GM13976 (cell line): Measurements from ENCODE around the gene TM4SF4.

Experiments used
- DNase-seq: peaks from one replicate; pipeline ENCODE4 v3.0.0; 2012; ENCODE audit warnings: low spot score
- CTCF ChIP-seq: IDR thresholded peaks from 2 replicates; pipeline ENCODE4 v1.5.1; 2012; ENCODE audit warnings: borderline replicate concordance, mild to moderate bottlenecking; ENCODE audit not compliant: insufficient read depth; ENCODE audit errors: extremely low read depth, missing control alignments, control extremely low read depth
- in situ Hi-C: fragments of 300-500 bp; cut with MboI; formaldehyde crosslinking; loops from one replicate; pipeline ENCODE4 v1.12.0; 2022; ENCODE audit warnings: low sequenced_read_pairs, mixed read lengths, inconsistent platforms; ENCODE audit not compliant: unreplicated experiment

The TM4SF4 gene

GRCh38 chr3:149506965-149507364 is 32.5 kb downstream of the TM4SF4 start:
- in situ Hi-C loops, result loop anchor here (25.0 kb wide), 1 partner anchor 705 kb away; no protein-coding TSS in a partner anchor
- TF ChIP-seq CTCF, result no peak
- DNase-seq, result no peak

GRCh38 chr3:149507491-149508324 is 33.2 kb downstream of the TM4SF4 start:
- no peak for DNase-seq
- TF ChIP-seq CTCF, result no peak
- in situ Hi-C loops, result loop anchor here (25.0 kb wide), 1 partner anchor 705 kb away; no protein-coding TSS in a partner anchor

GRCh38 chr3:149509526-149509925 is 35.0 kb downstream of the TM4SF4 start:
- TF ChIP-seq CTCF, result no peak
- DNase-seq, result no peak
- in situ Hi-C loops, result loop anchor here (25.0 kb wide), 1 partner anchor 703 kb away; no protein-coding TSS in a partner anchor

GRCh38 chr3:149510480-149510879 is 36.0 kb downstream of the TM4SF4 start:
- no peak for DNase-seq
- no peak for TF ChIP-seq CTCF
- in situ Hi-C loops, result loop anchor here (25.0 kb wide), 1 partner anchor 702 kb away; no protein-coding TSS in a partner anchor

- DNase-seq, result no peak
- in situ Hi-C loops, result loop anchor here (25.0 kb wide), 1 partner anchor 701 kb away; no protein-coding TSS in a partner anchor
- no peak for TF ChIP-seq CTCF
These were observed 36.6 kb downstream of the TM4SF4 start for GRCh38 chr3:149511040-149511626.

- in situ Hi-C loops, result loop anchor here (25.0 kb wide), 1 partner anchor 700 kb away; no protein-coding TSS in a partner anchor
- peak; percentile 78 for TF ChIP-seq CTCF
These were observed 37.7 kb downstream of the TM4SF4 start for GRCh38 chr3:149512073-149512782.

More at GRCh38 chr3:149512073-149512782, 37.7 kb downstream of the TM4SF4 start:
- DNase-seq, result peak; percentile 67
